GM19025 (cell line): ENCODE data around the gene RAB28.

ENCODE experiments used
- ATAC-seq: cut with Tn5 transposase; IDR thresholded peaks from one replicate; pipeline ENCODE4 v1.9.1; 2021; ENCODE audit warnings: mild to moderate bottlenecking, low read depth, moderate library complexity; ENCODE audit not compliant: unreplicated experiment

RAB28 gene

DNA sequence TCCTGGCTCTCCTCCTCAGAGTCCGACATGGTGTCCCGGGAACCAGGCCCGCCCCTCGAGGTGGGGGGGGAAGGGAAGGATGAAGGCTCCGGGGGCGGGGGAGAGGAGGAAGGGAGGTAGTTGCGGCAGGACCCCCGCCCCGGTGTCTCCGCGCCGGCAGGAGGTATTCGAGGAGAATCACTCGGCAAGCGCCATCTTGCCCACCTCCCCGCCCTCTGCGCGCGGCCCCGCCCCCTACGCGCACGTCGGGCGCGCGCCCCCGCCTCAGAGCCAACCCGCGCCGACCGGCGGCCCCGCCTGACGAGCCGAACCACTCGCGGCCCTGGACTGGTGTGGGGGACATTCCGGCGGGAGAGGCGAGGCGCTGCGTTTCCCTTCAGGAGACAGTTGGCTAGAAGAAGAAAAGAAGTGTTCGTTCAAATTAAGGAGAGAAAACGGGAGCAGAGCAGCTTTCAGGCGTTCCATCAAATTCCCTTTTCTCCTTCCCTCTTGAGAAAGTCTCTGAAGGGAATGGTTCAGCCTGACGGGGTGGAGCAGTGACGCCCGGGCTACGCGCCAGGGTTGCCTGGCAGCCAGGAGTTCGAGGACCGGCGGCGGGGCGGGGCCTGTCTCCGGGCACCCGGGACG lies at the start of gene RAB28:
Gene RAB28 (minus strand): TSS at position 219 of the 627 bp plus-strand sequence.
- peak; percentile 96 for ATAC-seq

DNA sequence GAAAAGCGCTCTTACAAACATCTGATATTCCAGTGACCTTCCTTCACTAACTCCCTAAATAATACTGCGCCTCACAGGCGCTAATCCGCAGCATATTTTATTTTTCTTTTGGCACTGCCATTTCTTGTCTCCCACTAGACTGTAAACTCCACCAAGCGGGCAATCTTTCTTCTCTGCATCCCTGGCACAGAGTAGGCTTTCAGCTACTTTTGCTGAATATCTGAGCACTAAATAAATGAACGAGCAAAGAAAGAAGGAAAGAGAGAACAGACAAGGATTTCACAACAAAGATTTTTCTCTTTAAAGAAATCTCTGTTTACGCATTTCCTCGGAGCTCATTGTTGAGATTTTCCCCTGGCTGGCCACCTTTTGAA lies 47.5 kb upstream of the RAB28 start:
- no peak for ATAC-seq

- no peak for ATAC-seq
Observed at GRCh38 chr4:13530823-13531624, 46.9 kb upstream of the RAB28 start.

- no peak for ATAC-seq
Observed at GRCh38 chr4:13529128-13529919, 45.2 kb upstream of the RAB28 start.

DNA sequence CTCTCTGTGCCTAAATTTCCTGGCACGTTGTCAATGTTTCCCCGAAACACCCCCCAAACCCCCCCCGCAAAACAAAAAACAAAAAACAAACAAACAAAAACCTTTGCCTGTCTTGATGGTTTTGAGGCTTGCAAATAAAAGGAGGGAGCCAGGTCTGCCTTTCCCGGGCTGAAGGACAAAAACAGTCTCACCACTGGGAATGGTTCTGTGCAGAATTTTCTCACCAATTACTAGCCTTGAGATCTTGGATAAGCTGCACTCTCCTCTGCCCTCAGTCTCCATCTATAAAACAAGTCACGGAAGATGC lies 44.6 kb upstream of the RAB28 start:
- ATAC-seq, result no peak

GRCh38 chr4:13527981-13528820 lies 44.1 kb upstream of the RAB28 start:
- ATAC-seq, result peak; percentile 72

DNA sequence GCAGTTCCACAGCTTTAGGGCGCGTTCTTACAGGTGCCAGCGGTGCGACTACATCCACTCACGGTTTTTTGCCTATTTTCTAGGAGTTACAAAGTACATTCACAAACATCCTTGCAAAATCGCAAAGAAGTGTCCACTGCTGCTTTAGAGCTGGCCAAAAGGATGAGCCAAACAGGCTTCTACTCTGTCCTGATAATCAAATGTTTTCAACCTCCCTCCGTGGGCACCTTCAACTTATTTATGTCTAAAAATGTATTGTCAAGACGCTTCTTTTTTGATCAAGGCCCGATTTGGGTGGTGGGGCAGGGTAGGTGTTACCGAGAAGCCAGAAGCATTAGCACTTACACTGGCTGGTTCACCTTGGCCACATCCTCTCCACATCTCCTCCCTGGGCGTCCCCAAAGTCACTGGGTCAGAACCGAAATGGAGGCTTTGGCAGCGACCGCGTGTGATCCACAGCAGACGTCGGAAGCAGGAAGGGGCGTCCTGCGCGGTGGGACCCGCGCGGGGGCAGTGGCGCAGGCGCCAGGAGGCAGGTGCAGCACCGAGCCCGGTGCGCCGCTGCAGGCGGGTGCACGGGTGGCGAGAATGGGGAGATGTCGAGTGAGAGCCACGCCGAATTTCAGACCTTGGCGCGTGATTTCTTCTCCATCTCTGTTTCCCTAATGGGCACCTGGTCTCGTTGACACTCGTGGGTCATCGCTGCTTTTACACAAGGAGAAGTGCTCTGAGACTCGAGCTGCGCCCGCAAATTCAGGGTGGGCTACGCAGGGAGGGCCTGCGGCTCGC lies 43.2 kb upstream of the RAB28 start:
- no peak for ATAC-seq

DNA sequence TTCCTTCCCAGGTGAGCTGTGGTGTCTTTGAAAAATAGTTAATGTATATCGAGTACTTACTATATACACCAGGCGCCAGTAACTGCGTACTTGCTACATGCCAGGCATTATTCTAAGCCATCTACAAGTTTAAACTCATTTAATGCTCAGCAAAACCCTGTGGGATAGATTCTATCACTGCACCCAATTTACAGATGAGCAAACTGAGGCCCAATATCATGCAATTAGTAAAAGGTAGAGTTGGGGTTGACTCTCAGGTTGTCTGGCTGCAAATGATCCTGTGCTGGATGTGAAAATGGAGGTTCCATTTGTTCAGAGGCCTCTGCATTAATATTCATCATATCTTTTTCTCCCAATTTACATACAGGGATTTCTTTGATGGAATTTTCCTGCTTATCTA lies 42.5 kb upstream of the RAB28 start:
- no peak for ATAC-seq

DNA sequence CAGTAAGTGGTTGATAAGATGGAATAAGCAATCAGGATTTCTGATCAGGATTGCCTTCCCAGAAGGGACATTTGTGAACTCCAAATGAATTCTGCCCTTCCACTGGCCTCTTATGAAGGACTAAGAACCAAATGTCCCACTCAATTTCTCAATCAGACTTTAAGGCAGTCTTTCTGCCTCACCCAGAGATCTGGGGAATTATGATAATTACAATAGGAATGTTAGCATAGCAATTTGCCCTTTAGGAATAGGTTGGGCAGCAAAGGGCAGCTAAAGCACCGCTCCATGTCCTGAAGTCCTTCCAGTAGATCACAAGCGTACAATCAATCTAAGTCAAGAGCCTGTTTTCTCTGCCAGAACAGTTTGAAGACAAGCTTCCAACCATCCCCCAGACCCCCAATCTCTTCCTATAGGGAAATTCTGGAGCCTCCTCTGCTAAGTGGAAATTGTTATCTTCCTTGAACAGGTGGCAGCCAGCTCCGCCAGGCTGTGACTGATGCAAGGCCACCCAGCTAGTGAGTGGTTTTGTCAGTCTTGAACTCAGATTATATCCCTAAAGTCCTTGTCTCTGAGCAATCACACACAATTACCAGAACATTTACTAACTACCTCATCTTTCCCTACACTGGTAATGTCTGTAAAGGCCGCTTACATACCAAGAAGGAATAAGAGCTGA lies 41.6 kb upstream of the RAB28 start:
- no peak for ATAC-seq

GRCh38 chr4:13524504-13525243 lies 40.5 kb upstream of the RAB28 start:
- ATAC-seq, result no peak

DNA sequence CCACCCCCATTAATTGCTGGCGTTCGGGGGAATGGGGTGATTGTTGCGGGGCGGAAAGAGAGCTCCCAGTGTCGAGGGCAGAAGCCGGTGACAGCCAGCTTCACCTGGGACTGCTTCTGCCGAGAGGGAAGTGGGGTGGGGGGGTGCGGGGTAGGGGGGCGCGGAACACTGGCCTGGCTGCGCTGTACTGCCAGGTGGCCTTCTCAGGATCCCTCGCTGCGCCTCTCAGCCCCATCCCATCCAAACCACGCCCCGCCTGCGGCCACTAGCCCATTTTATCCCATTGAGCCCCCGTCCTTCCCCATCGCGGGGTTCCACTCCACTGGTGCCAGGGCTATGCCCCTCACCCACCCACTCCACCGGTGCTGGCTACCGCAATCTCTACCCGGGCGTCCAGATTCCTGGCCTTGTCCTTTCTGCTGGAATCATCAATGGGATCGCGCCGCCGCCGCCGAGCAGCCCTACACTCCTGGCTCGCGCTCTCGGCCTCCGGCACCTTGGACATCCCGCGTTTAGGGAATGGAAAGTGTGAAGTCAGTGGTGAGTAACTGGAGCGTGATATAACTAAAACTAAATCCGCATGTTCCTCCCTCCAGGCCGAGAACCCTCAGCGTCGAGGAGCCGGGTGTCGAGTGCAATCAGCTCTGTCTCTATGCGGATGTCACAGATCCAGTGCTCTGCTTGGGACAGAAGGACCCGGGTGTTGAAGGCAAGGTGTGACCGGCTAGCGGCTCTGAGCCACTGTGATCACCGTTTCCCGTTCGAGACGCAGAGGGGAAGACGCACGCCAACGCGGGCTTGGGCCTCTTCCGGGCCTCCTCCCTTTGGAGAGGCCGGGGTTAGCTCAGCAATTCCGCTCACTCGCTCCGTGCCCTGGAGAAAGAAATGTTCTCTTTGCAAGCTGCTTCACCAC lies 39.7 kb upstream of the RAB28 start:
- ATAC-seq, result no peak

- ATAC-seq, result no peak
Observed at GRCh38 chr4:13523105-13523477, 39.0 kb upstream of the RAB28 start.

DNA sequence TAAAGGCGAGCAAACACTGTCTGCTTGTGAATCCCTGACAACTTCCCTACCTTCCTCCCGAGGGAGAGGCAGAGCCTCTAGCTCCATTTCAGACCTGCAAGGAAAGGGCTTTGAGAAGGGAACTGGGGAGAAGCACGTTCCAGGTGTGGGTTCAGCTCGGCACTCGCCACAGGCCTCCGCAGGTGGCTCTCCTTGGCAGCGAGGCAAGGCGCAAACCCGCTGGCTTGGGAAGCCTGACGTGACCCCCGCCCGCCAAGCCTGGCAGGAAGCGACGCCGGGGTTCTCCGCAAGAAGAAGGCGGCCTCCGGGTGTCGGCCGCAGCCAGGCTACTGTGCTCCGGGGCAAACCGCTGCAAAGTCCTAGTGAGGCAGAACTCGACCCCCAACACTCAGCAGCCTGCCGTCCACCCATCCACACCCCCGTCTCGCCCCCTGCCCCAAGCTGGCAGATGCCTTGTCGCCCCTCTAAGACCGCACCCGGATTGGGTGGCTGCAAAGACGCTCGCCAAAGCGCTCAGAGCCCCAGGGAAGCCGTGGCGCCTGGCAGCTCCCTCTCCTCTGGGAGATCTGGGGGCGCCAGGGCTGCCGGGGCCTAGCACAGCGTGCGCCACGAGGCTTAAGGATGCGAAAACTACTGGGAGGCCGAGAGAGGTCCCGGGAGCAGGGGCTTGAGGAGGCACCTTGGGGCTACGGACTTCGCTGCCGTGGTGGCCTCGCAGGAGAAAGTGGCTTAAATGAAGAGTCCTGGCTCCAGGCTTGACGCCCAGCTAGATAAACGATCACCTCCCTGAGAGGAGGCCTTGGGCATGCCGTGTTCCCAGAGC lies 38.4 kb upstream of the RAB28 start:
- no peak for ATAC-seq

GRCh38 chr4:13521047-13521446 lies 36.9 kb upstream of the RAB28 start:
- no peak for ATAC-seq

- no peak for ATAC-seq
Observed at GRCh38 chr4:13516315-13516860, 32.2 kb upstream of the RAB28 start.

DNA sequence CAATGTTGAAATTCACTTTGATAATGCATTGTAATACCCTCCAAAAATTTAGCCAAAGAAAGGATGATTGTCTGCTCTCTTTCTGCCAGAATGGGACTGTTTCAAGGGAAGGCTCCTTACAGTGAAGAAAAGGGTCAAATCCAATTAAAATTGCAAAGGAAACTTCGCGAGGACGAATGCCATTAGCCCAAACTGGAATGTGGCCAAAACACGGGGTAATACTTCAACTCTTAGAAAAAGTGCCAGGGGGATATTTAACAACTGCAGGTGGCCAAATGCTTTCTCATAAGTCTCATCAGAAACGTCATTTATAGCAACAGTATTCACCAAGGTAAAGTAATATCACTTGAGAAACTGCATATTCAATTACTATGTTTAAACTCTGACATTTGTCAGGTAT lies 31.1 kb upstream of the RAB28 start:
- ATAC-seq, result no peak

- ATAC-seq, result no peak
Observed at GRCh38 chr4:13514722-13515121, 30.6 kb upstream of the RAB28 start.
